GM12891 (cell line): ENCODE measurements around the gene BCL7B.

Source experiments
- POLR2AphosphoS5 ChIP-seq: IDR thresholded peaks from 2 replicates; pipeline ENCODE4 v1.6.1; 2011; ENCODE audit warnings: low read depth, low read length, control low read depth
- TAF1 ChIP-seq: IDR thresholded peaks from 2 replicates; pipeline ENCODE4 v1.6.1; 2011; ENCODE audit warnings: low read depth, low read length, control low read depth

DNA sequence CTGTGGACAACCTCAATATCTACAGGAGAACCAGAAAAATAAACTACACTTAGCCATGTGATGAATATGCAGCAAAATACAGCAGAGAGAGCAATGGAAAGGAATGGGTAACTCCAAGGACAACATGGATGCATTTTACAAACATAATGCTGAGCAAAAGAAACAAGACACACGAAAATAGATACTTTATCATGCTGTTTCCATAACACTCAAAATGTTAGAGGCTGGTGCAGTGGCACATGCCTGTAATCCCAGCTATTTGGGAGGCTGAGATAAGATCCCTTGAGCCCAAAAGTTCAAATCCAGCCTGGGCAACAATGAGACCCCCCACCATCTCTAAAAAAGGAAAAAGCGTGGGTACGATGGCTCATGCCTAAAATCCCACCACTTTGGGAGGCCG is 8.3 kb downstream of the BCL7B start:
- TF ChIP-seq TAF1 (no peak), POLR2AphosphoS5 (no peak)
